HPDE6-E6E7 (cell line): ENCODE data around the gene HBP1.
A peak's percentile ranks its signal among the peaks of the same experiment; 100 is the strongest.
"Not testable (repeated sequence)": the region's sequence is repeated elsewhere in the genome, so short reads cannot be mapped to it uniquely, and the experiment has no call there.

Source experiments
- DNase-seq: peaks from one replicate; pipeline ENCODE4 v3.0.0; 2011; ENCODE audit warnings: missing footprints; ENCODE audit errors: extremely low spot score

The HBP1 gene, protein sequence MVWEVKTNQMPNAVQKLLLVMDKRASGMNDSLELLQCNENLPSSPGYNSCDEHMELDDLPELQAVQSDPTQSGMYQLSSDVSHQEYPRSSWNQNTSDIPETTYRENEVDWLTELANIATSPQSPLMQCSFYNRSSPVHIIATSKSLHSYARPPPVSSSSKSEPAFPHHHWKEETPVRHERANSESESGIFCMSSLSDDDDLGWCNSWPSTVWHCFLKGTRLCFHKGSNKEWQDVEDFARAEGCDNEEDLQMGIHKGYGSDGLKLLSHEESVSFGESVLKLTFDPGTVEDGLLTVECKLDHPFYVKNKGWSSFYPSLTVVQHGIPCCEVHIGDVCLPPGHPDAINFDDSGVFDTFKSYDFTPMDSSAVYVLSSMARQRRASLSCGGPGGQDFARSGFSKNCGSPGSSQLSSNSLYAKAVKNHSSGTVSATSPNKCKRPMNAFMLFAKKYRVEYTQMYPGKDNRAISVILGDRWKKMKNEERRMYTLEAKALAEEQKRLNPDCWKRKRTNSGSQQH

GRCh38 chr7:107168233-107169119 is at the start of gene HBP1:
Gene HBP1 (plus strand): TSS chr7:107169003. CDS start chr7:107179894, 10,891 bp downstream.
- DNase-seq = peak; percentile 92

- no peak for DNase-seq
These were observed 49.3 kb upstream of the HBP1 start for GRCh38 chr7:107119376-107120105.

DNA sequence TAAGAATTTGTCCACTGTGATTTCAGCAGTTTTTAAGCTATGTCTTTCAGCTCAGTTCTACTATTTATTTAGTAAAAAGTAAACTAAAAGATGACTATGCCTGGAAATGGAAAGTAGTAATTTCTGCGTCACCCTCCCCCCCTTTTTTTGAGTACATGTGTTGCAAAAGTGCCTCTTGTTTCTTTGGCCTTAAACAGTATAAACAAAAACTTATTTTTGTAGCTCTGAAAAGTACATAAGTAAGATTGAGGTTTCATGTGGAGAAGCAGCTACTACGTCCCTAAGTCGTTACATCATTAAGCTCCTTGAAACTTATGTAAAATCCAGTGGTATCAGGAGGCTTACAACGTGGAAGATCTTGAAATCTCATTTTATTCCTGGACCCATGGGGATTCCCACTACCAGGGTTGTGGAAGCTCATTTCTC is 46.3 kb upstream of the HBP1 start:
- DNase-seq = no peak

DNA sequence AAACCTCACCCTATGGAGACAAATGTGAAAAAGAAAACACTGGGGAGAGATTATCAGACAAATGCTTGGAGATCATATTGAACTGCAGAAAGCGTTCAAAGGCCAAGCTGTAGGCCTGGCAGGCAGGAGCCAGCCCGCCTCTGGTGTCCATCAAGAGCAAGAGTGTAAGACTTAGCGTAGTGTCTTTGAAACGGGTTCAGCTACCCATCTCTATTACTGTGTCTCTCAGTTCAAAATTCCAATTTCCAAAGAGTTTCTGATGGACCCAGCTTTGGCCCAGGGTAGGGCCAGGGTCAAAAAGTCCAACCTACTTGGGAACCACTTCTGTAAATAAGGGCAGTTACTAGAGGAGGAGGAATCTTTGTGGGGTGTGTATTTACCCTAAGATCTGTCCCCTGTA is 45.4 kb upstream of the HBP1 start:
- DNase-seq = no peak

DNA sequence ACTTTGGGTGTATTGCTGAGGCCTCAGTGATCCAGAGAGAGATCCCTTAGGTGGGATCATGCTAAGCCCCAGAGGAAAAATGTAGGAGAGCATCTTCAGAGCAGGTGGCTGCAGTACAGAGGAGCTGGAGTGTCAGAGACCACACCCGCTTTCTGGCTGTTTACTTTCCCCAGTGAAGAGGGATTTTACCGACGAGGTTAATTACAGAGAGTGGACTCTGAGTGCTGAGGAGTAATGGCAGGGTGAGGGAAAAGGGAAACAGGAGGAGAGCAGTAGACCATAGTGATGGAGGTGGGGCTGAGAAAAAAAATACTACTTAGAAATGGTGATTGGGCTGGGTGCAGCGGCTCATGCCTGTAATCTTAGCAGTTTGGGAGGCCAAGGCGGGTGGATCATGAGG is 43.3 kb upstream of the HBP1 start:
- no peak for DNase-seq

DNA sequence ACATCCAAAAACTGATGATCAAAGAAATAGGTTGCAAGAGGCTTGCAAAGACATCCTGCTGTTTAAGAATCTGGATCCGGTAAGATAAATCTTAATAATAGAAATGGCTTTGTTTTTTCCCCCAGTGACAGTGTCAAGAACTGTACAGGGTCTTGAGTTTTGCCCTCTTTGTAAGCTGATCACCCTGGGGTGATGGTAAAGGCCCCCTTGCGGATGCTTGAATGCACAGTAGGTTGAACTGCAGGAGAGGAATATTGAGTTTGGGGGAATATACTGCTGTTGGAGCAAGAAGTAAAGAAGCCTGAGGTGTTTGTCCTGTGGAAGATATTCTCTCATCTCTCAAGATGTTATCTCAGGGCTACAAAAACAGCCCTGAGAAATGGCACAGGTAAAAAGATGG is 40.6 kb upstream of the HBP1 start:
- no peak for DNase-seq

DNA sequence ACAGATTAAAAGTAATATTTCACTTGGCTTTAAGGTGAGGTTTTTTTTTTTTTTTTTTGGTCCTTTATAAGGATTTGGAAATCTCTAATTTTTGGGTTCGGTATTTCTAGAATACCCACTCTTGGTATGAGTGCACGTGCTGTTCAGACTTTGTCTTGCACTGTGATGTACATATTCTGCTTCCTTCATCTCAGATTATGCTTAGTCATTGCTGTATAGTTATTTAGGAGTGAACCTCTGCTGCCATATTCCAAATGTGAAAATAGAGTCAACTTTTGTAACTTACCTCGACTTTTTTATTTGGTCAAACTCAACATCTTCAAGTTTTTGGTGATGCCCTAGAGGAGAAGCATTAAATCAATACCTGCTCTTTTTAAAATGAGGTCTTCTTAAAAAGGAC is 40.1 kb upstream of the HBP1 start:
- no peak for DNase-seq

DNA sequence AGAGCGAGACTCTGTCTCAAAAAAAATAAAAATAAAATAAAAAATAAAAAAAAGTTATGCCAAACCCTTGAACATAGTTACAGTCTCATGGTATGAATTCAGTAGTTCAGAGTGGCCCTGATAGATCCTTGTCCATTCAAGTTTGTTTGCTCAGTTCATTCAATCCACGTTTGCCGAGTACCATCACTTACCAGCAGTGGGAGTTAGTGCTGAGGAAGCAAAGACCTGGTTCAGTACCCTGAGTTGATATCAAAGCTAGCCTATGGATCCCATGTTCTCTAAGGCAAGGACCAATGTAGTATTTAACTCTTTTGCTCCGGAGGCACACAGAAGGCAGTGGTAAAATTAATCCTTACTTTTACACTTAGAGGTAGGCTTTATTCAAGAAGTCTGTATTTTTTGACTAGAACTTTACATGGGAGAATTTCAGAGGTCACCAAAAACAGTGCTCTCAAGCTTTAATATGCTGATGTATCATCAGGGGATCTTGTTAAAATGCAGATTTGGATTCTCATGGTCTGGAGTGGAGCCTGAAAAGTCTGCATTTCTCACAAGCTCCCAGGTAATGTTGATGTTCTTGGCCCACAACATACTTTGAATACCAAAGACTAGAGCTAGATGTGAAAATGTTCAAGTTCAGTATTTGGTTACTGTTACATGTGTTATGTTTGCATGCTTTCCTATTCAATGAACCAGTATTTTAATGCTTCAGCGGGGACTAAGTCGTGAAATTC is 38.1 kb upstream of the HBP1 start:
- no peak for DNase-seq

- no peak for DNase-seq
These were observed 35.4 kb upstream of the HBP1 start for GRCh38 chr7:107133396-107133795.

GRCh38 chr7:107138696-107139420 is 29.9 kb upstream of the HBP1 start:
- DNase-seq = no peak

- not testable (repeated sequence) for DNase-seq
These were observed 24.9 kb upstream of the HBP1 start for GRCh38 chr7:107143875-107144274.

DNA sequence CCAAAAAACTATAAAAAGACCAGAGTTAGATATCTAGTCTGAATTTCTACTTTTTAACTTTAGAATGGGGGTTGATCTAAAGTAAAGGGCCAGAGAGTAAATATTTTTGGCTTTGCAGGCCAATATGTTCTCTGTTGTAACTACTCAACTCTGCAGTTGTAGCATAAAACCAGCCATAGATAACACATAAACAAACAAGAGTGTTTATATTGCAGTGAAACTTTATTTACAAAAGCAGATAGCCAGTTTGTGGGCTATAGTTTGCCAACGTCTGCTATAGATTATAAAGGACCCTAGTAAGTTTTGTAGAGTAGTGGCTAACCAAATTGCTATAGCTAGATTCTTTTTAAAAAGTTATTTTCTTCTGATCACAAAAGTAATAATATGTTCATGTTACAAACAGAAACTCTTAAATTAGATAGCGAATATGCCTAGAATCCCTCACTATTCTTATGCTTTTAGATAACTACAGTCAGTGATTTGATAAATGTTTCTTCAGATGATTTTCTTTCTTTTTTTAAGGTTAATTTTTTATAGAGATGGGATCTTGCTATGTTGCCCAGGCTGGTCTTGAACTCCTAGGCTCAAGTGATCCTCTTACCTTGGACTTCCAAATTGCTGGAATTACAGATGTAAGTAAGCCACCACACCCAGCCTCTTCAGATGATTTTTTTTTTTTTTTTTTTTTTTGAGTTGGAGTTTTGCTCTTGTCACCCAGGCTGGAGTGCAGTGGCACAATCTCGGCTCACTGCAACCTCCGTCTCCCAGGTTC is 23.6 kb upstream of the HBP1 start:
- no peak for DNase-seq

- no peak for DNase-seq
These were observed 21.1 kb upstream of the HBP1 start for GRCh38 chr7:107147464-107148393.

- no peak for DNase-seq
These were observed 20.1 kb upstream of the HBP1 start for GRCh38 chr7:107148721-107149120.

DNA sequence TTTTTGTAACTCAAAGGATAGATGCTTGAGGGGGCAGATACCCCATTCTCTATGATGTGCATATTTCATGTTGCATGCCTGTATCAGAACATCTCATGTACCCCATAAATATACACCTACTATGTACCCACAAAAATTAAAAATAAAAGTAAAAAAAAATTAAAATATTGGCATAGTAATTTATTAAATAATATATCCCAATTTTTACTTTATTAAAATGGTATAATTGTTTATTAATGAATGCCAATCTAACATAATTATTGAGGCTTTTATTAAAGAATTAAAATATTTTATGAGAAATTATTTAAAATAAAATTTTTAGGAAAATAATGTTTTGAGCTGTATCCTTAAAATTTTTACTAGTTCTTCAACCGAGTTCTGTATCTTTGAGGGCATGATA is 18.9 kb upstream of the HBP1 start:
- no peak for DNase-seq

DNA sequence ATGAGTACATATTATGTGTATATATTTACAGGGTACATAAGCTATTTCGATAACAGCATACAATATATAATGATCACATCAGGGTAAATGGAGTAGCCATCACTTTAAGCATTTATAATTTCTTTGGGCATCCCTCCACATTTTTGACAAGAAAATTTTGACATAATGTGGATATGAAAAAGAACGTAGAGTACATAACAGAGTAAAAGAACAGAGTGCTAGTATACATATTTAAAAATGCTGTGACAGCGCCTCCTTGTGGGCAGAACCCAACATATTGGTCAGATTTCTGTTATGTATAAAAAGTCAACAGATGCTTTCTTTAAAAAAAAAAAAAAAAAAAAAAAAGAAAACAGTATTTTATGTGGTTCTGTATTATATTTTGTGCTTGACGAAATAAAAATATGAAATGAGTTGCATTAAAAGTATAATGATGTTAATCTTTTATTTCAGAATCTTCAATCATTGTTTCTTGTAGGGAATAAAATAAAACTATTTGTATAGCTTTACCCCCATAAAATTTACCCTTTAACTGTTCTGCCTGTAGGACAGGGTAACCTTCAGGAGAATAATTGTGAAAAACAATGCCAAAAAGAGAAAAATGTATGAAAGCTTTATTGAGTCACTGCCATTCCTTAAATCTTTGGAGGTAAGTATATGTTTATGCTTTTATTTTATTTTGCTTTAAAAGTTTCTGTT is 18.3 kb upstream of the HBP1 start:
- no peak for DNase-seq

DNA sequence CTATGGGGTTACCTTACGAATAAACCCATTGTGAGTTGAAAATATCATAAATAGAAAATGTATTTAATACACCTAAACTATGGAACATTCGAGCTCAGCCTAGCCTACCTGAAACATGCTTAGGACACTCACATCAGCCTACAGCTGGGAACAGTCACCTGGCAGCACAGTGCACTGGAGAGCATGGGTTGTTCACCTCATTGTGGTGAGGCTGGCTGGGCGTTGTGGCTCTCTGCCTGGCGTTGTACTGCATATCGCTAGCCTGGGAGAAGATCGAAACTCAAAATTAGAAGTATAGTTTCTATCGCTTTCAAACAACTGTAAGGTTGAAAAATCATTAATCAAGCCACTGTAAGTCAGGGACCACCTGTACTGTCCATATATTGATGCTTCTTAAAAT is 17.3 kb upstream of the HBP1 start:
- DNase-seq = no peak

DNA sequence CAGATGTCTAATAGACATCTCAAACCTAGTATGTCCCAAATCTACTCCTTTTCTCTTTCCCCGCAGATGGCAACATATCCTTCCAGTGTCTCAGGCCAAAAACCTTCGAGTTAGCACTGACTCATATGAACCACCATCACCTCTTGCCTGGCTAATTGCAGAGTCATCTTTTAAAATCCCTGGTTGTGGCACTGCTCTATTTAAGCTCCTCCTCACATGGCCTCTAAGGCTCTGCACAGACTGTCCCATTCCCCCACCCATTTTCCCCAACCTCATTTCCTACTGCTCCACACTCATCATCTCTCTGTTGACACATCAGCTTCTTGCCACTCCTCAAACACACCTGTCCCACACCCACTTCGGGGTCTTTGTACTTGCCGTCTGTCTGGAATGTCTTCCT is 16.8 kb upstream of the HBP1 start:
- DNase-seq = peak; percentile 22
